ENCODE measurements around the gene NCAM1. TPM values are rescaled to one million over a fixed set of nuclear protein-coding genes. Genes with fewer than 3 reads are reported as not detected.
"Not testable (repeated sequence)": the region's sequence is repeated elsewhere in the genome, so short reads cannot be mapped to it uniquely, and the experiment has no call there.

Gene NCAM1
- total RNA-seq, 2 donors from 2014 or later, result 0.40 to 0.44 TPM

DNA sequence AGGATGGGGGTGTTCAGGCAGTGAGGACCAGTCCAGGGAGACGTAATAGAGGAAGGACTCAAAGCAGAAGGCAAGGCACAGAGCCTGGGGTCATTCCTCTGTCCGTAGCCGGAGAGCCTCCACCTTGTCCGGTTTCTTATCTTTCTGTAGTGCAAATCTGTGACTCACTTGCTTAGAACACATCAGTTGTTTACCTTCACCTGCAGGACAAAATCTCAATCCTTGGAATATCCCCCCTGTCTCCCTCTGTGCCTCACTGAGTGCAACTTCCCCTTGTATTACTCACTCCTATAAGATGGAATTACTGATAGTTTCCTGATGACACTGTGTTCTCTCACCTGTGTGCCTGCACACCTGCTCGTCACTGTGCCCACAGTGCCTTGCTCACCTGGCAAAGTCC, 332.7 kb downstream of the NCAM1 start:
- Mint-ChIP-seq H3K27ac (no peak overlapping the region), H3K36me3 (ENCODE audit: low read depth) (peaks cover 13% of the 10 kb centered on the region), H3K27me3 (peaks cover 60% of the 10 kb centered on the region), H3K4me1 (no peaks in the 10 kb centered on the region), H3K4me3 (no peak overlapping the region)
- no peak for ATAC-seq
- no peaks in the 10 kb centered on the region for H3K9me3 ChIP-seq (ENCODE audit: control insufficient read depth, low read length, poor library complexity, severe bottlenecking)
- DNase-seq, result no peak

DNA sequence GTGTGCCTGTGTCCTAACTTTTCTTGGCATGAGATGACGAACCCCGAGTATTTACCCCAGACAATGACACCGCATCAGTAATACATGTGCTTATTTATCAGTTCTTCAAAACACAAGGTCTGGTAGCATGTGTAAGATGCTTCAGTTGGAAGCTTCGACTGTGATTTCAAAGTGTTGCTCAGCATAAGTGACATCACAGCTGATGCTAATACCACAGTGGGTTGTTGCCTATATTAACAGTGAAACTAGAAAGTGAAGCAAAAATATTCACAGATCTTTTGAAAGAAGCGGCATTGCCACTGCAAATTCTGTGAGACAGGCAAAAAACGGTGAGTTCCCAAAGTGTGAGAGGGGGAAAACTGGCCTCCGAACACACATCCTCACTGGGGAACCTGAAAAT, 334.8 kb downstream of the NCAM1 start:
- Mint-ChIP-seq H3K27ac (no peak overlapping the region), H3K4me1 (peaks cover 7% of the 10 kb centered on the region), H3K27me3 (peaks cover 79% of the 10 kb centered on the region), H3K4me3 (no peak overlapping the region), H3K36me3 (ENCODE audit: low read depth) (peaks cover 13% of the 10 kb centered on the region)
- DNase-seq, result no peak
- H3K9me3 ChIP-seq (ENCODE audit: control insufficient read depth, low read length, poor library complexity, severe bottlenecking), result no peaks in the 10 kb centered on the region
- no peak for ATAC-seq

DNA sequence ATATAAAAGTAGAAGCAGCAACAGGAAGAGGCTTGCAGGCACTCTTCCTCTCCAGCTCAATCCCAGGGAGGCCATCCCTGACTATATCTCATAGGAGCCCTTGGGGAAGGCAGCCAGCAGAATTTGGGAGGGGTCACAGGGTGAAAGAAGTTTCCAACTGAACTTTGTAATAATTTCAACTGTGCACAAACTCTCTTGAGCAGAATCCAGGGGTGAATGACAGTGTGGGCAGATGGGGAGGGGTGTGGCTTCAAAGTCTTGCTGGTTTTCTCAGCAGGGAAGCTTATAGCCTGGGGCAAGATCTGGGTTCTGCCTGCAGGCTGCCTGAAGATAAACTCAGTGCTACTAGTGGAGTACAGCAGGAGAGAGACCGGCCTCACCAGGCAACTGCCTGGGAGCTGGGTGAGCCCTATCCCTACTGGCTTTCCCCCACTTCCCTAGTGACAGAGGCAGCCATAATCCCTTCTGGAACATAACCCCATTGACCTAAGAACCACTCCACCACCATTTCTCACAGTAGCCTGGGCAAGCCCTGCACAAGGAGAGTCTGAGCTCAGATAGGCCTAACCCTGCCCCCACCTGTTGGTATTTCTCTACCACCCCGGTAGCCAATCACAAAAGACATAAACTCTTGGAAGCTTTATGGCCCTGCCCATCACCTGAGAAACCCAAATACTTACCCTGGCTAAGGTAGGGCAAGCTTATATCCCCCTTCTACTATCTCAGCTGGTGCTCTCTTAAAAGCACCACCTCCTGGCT, 335.4 kb downstream of the NCAM1 start:
- H3K36me3 Mint-ChIP-seq (ENCODE audit: low read depth), result peaks cover 13% of the 10 kb centered on the region
- DNase-seq (no peak), ATAC-seq (no peak)
- no peak overlapping the region for H3K27ac Mint-ChIP-seq
- H3K4me3 Mint-ChIP-seq, result no peak overlapping the region
- H3K27me3 Mint-ChIP-seq, result peaks cover 81% of the 10 kb centered on the region
- peaks cover 7% of the 10 kb centered on the region for H3K4me1 Mint-ChIP-seq
- no peaks in the 10 kb centered on the region for H3K9me3 ChIP-seq (ENCODE audit: control insufficient read depth, low read length, poor library complexity, severe bottlenecking)

DNA sequence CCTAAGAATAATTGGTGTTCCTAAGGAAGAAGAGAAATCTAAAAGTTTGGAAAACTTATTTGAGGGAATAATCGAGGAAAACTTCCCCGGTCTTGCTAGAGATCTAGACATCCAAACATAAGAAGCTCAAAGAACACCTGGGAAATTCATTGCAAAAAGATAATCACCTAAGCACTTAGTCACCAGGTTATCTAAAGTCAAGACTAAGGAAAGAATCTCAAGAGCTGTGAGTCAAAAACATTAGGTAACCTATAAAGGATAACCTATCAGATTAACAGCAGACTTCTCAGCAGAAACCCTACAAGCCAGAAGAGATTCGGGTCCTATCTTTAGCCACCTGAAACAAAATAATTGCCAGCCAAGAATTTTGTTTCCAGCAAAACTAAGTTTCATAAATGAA, 337.3 kb downstream of the NCAM1 start:
- not testable (repeated sequence) for H3K9me3 ChIP-seq (ENCODE audit: control insufficient read depth, low read length, poor library complexity, severe bottlenecking); DNase-seq; H3K4me1 Mint-ChIP-seq; H3K4me3 Mint-ChIP-seq; H3K27ac Mint-ChIP-seq; ATAC-seq
- H3K27me3 Mint-ChIP-seq, result peaks cover 74% of the 10 kb centered on the region
- H3K36me3 Mint-ChIP-seq (ENCODE audit: low read depth), result peaks cover 11% of the 10 kb centered on the region

DNA sequence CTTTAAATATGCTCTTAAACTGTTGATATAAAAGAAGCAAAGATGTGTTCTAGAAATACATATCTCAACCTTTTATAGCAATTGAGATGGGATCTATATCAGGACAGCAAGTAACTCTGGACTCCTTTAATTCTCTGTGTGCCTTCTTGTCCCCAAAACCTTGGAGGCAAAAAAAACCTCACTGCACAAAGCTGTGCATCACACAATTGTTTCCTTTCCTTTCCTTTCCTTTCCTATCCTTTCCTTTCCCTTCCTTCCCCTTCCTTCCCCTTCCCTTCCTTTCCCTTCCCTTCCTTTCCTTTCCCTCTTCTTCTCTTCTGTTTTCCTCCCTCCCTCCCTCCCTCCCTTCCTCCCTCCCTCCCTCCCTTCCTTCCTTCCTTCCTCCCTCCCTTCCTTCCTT, 343.7 kb downstream of the NCAM1 start:
- ATAC-seq (no peak), DNase-seq (no peak)
- no peaks in the 10 kb centered on the region for H3K36me3 Mint-ChIP-seq (ENCODE audit: low read depth)
- H3K27ac Mint-ChIP-seq, result no peak overlapping the region
- H3K27me3 Mint-ChIP-seq, result peaks cover 23% of the 10 kb centered on the region
- H3K4me3 Mint-ChIP-seq, result no peak overlapping the region
- H3K4me1 Mint-ChIP-seq, result peaks cover 12% of the 10 kb centered on the region
- no peaks in the 10 kb centered on the region for H3K9me3 ChIP-seq (ENCODE audit: control insufficient read depth, low read length, poor library complexity, severe bottlenecking)

DNA sequence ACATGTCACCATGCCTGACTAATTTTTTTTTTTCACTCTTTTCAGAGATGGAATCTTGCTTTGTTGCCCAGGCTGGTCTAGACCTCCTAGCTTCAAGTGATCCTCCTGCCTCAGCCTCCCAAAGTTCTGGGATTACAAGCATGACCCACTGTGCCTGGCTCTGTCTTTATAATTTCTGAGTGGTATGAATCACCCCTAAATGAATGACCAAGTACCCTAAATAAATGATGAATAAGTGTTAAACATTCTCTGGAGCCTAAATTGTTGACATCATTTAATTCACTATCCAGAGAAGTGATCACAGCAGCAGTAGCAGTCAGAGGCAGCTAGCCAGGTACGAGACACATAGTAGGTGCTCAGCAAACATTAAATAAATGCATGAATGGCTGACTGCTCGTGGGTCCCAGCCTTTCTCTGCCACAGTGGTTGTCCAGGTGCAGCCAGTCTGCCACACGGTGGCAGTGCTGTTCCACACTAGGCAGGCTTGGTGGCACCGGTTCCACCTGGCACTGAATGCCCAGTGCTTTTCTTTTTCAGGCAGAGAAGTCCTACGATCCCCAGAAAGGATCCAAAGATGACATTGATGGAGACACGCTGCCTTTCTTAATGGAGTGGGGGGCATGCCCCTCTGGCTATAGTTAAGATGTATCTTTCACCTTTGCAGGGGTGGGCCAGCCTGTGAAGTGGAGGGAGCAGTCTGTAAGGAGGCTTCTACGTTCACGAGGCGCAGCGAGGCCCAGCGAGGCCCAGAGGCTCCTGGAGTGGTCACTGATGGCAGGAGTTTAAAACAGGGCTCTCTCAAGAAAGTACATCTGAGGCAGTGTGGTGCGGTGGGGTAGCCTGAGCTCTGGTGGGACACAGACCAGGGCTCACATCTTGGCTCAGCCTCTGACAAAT, 344.5 kb downstream of the NCAM1 start:
- DNase-seq, result peak; percentile 43 to 68 (median 51)
- no peak overlapping the region for H3K4me3 Mint-ChIP-seq
- ATAC-seq, result peak; percentile 99
- no peaks in the 10 kb centered on the region for H3K9me3 ChIP-seq (ENCODE audit: control insufficient read depth, low read length, poor library complexity, severe bottlenecking)
- peaks cover 10% of the 10 kb centered on the region for H3K4me1 Mint-ChIP-seq
- peaks cover 15% of the 10 kb centered on the region for H3K27me3 Mint-ChIP-seq
- no peaks in the 10 kb centered on the region for H3K36me3 Mint-ChIP-seq (ENCODE audit: low read depth)
- no peak overlapping the region for H3K27ac Mint-ChIP-seq

DNA sequence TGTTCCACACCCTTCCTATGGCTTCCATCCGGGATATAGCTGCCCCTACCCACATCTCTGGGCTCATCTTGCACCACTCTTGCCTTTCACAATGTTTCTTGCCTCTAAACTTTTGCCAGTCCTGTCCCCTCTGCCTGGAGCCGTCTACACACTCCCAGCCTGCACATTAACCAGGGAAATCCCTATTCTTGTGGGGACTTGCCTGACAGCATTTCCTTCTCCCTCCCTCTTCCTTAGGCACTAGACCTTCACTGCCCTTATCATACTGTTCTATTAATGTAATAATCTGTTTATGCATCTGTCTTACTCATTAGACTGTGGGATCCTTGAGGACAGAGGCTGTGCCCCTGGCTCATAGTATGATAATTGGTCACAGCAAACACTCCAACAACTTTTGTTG, 347.4 kb downstream of the NCAM1 start:
- Mint-ChIP-seq H3K27ac (peak overlapping the region; percentile 37), H3K4me1 (peaks cover 18% of the 10 kb centered on the region), H3K4me3 (no peak overlapping the region), H3K27me3 (no peaks in the 10 kb centered on the region), H3K36me3 (ENCODE audit: low read depth) (no peaks in the 10 kb centered on the region)
- DNase-seq (no peak), ATAC-seq (no peak)
- no peaks in the 10 kb centered on the region for H3K9me3 ChIP-seq (ENCODE audit: control insufficient read depth, low read length, poor library complexity, severe bottlenecking)

DNA sequence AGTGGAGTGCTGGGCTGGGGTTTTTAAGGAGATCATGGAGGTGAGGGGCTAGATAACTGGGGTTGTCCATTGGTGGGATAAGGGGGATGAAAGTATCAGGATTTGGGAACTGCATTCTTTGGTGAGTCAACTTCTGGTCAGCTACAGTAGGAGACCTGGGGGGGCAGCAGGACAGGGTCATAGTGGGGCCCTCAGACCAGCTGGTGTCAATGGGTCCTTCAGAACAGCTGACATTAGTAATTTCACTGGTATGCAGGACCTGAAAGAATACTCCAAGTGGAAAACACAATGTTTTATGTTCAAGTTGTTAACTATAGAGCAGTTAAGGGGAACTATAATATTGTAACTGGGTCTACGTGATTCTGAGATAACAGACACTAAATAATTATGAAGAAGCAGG, 350.3 kb downstream of the NCAM1 start:
- peaks cover 25% of the 10 kb centered on the region for H3K4me1 Mint-ChIP-seq
- H3K27me3 Mint-ChIP-seq, result no peaks in the 10 kb centered on the region
- DNase-seq (no peak), ATAC-seq (no peak)
- no peaks in the 10 kb centered on the region for H3K36me3 Mint-ChIP-seq (ENCODE audit: low read depth)
- peak overlapping the region; percentile 86 for H3K27ac Mint-ChIP-seq
- no peak overlapping the region for H3K4me3 Mint-ChIP-seq
- H3K9me3 ChIP-seq (ENCODE audit: control insufficient read depth, low read length, poor library complexity, severe bottlenecking), result no peaks in the 10 kb centered on the region

DNA sequence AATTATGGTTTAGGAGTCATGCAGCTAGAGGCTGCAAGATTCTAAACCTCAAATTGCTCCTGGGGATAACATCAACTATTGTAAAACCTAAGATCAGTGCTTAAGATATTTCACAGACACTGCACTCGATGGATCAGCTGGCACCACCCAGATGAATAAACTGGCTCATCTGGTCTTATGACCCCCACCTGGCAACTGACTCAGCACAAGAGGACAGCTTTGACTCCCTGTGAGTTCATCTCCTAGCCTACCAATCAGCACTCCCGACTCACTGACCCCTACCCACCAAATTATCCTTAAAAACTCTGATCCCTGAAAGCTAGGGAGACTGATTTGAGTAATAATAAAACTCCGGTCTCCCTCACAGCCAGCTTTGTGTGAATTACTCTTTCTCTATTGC, 352.4 kb downstream of the NCAM1 start:
- DNase-seq (no peak), ATAC-seq (no peak)
- Mint-ChIP-seq H3K27ac (peak overlapping the region; percentile 93), H3K4me1 (peaks cover 30% of the 10 kb centered on the region), H3K36me3 (ENCODE audit: low read depth) (peaks cover 6% of the 10 kb centered on the region), H3K27me3 (no peaks in the 10 kb centered on the region), H3K4me3 (peak overlapping the region; percentile 84)
- no peaks in the 10 kb centered on the region for H3K9me3 ChIP-seq (ENCODE audit: control insufficient read depth, low read length, poor library complexity, severe bottlenecking)

DNA sequence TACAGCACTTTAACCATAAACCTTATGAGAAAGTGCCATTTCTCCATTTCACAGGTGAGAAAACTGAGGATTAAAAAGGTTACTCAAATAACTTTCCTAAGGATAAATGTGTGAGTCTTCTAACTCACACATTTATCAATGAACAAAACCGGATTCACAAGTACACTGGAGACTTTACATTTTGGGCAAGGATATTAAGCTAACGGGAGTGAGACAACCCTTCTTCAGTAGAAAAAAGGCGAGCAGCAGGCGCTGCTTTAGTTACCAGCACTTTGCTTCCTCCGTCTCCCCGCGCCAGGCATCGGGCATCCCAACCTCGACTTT, 352.8 kb downstream of the NCAM1 start:
- peak overlapping the region; percentile 93 for H3K27ac Mint-ChIP-seq
- H3K4me1 Mint-ChIP-seq, result peaks cover 30% of the 10 kb centered on the region
- peak overlapping the region; percentile 84 for H3K4me3 Mint-ChIP-seq
- H3K27me3 Mint-ChIP-seq, result no peaks in the 10 kb centered on the region
- ATAC-seq, result no peak
- no peak for DNase-seq
- no peaks in the 10 kb centered on the region for H3K9me3 ChIP-seq (ENCODE audit: control insufficient read depth, low read length, poor library complexity, severe bottlenecking)
- peaks cover 8% of the 10 kb centered on the region for H3K36me3 Mint-ChIP-seq (ENCODE audit: low read depth)

DNA sequence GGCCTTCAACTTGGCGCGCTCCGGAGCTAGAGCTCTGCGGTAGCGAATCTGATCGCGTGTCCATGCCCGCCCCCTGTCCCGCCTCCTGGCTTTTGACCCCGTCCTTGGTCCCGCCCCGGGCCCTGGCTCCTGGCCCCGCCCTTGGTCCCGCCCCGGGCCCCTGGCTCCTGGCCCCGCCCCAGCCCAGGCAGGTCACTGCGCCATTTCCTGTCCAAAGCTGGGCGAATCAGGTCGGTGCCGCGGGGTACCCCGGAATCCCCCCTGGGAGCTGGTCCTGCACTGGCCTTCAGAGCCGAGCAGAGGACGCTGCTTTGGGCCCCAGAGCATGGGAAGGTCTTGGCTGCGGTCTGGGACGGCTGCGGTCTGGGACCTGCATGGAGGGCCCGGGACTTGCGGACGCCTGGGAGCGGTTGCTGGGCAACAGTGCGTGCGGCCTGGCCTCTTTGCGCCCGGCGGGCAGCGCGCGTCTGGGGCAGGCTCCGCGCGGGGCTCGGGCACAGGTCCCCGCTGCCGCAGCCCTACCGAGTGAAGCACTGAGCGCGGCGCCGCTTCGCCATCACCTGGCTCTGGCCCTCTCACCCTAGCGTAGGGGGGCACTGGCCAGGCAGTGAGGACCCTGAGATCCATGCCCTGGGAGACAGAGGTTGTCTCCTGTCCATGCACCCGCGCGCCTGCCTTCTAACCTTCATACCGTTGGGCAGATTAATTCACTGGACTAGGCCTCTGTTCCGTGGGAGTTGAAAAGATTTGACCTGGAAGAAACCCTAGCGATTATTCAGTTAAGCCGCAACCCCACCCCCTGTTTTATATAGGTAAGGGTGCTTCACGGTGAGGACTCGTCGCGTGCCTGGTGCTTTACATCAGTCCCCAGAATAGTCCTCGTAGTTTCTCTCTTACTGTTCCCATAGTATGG, 353.4 kb downstream of the NCAM1 start, which contains the start of gene TTC12:
Gene TTC12, plus strand, starts transcription at position 195 of the 913 bp plus-strand sequence. CDS start 1,675 bp downstream, outside the sequence.
- peak within 1 kb of the TSS; percentile 84 for H3K4me3 Mint-ChIP-seq
- H3K4me1 Mint-ChIP-seq, result peaks cover 30% of the 10 kb centered on the region
- H3K27ac Mint-ChIP-seq, result peak within 1 kb of the TSS; percentile 93
- no peaks in the 10 kb centered on the region for H3K9me3 ChIP-seq (ENCODE audit: control insufficient read depth, low read length, poor library complexity, severe bottlenecking)
- no peaks in the 10 kb centered on the region for H3K27me3 Mint-ChIP-seq
- peak; percentile 98 for ATAC-seq
- peaks cover 8% of the 10 kb centered on the region for H3K36me3 Mint-ChIP-seq (ENCODE audit: low read depth)
- peak; percentile 84 to 90 (median 86) for DNase-seq

DNA sequence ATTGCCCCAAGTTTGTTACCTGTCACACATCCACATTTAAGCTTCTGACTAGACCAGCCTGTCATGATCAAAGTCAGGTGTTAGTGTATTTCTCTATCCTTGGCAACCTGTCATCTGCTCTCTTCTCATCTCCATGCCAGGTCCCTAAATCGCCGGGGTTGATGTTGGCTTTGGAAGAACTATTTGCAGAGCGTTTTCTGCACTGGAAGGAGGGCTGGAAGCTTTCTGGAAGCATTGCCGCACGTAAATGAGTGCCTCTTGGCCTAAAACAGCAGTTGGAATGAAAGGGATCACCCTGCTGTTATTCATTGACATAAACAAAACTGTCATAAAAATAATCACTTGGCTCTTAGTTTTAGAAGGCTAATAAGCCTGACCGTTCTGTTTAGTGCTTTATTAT, 354.6 kb downstream of the NCAM1 start:
- ATAC-seq (no peak), DNase-seq (no peak)
- H3K4me3 Mint-ChIP-seq, result peak overlapping the region; percentile 84
- H3K9me3 ChIP-seq (ENCODE audit: control insufficient read depth, low read length, poor library complexity, severe bottlenecking), result no peaks in the 10 kb centered on the region
- peaks cover 13% of the 10 kb centered on the region for H3K36me3 Mint-ChIP-seq (ENCODE audit: low read depth)
- H3K4me1 Mint-ChIP-seq, result peaks cover 27% of the 10 kb centered on the region
- no peaks in the 10 kb centered on the region for H3K27me3 Mint-ChIP-seq
- peak overlapping the region; percentile 93 for H3K27ac Mint-ChIP-seq

DNA sequence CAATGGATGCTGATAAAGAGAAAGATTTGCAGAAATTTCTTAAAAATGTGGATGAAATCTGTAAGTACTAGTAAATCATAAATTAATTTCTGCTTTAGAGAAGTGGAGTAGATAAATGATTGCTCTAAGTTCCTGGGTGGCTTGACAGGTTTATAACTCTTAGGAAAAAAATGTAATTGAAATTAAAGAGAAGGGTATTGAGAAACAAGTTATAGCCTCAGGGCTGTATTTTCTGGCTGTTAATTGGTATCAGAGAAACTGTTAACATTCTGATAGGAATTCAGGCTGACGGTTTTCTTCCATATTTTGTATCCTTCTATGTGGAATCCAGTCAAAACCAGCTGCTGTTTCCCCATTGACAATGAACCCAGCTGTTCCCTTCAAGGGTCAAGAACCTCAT, 355.0 kb downstream of the NCAM1 start:
- peaks cover 13% of the 10 kb centered on the region for H3K36me3 Mint-ChIP-seq (ENCODE audit: low read depth)
- H3K4me1 Mint-ChIP-seq, result peaks cover 26% of the 10 kb centered on the region
- DNase-seq (no peak), ATAC-seq (no peak)
- no peaks in the 10 kb centered on the region for H3K9me3 ChIP-seq (ENCODE audit: control insufficient read depth, low read length, poor library complexity, severe bottlenecking)
- H3K27ac Mint-ChIP-seq, result peak overlapping the region; percentile 93
- no peaks in the 10 kb centered on the region for H3K27me3 Mint-ChIP-seq
- peak overlapping the region; percentile 50 for H3K4me3 Mint-ChIP-seq

All from T-helper 17 cell (primary cell).